Activated naive CD4-positive, alpha-beta T cell treated with anti-CD3 and anti-CD28 coated beads, Interleukin-2, amount 50 U/mL, for 16 hours (primary cell): Measurements from ENCODE around the gene RABEP2.
"Not testable (repeated sequence)": the region's sequence is repeated elsewhere in the genome, so short reads cannot be mapped to it uniquely, and the experiment has no call there.

Source experiments
- DNase-seq: peaks from one replicate; pipeline ENCODE4 v3.0.0-alpha.2; 2020

RABEP2 gene

GRCh38 chr16:28924762-28925385, at the start of gene RABEP2:
TSS of gene RABEP2 (minus strand) at chr16:28925238. CDS start at chr16:28925163, 75 bp downstream.
- DNase-seq = peak; percentile 97

- peak; percentile 92 for DNase-seq
Observed at GRCh38 chr16:28974437-28975157, 49.6 kb upstream of the RABEP2 start, which contains the start of gene SPNS1. TSS of gene SPNS1 (plus strand) at chr16:28974778. CDS start at chr16:28975152, 374 bp downstream.

GRCh38 chr16:28974007-28974436, 49.0 kb upstream of the RABEP2 start:
- peak; percentile 35 for DNase-seq

GRCh38 chr16:28969696-28970095, 44.7 kb upstream of the RABEP2 start:
- DNase-seq = not testable (repeated sequence)

GRCh38 chr16:28967156-28967555, 42.1 kb upstream of the RABEP2 start:
- no peak for DNase-seq

- DNase-seq = no peak
Observed at GRCh38 chr16:28964496-28964895, 39.5 kb upstream of the RABEP2 start.

GRCh38 chr16:28964072-28964471, 39.0 kb upstream of the RABEP2 start:
- DNase-seq = no peak

GRCh38 chr16:28958836-28959235, 33.8 kb upstream of the RABEP2 start:
- DNase-seq = no peak

- DNase-seq = no peak
Observed at GRCh38 chr16:28958216-28958615, 33.2 kb upstream of the RABEP2 start.

- no peak for DNase-seq
Observed at GRCh38 chr16:28951410-28951943, 26.4 kb upstream of the RABEP2 start.

GRCh38 chr16:28950648-28951409, 25.8 kb upstream of the RABEP2 start, which contains the start of gene NFATC2IP:
TSS of gene NFATC2IP (plus strand) at chr16:28950937. CDS start at chr16:28951012, 75 bp downstream.
- peak; percentile 99 for DNase-seq

- DNase-seq = no peak
Observed at GRCh38 chr16:28946681-28947080, 21.6 kb upstream of the RABEP2 start.

GRCh38 chr16:28943281-28943680, 18.2 kb upstream of the RABEP2 start:
- no peak for DNase-seq

- DNase-seq = not testable (repeated sequence)
Observed at GRCh38 chr16:28939825-28940224, 14.8 kb upstream of the RABEP2 start.

GRCh38 chr16:28938721-28939120, 13.7 kb upstream of the RABEP2 start:
- no peak for DNase-seq

- no peak for DNase-seq
Observed at GRCh38 chr16:28937222-28937876, 12.3 kb upstream of the RABEP2 start.

GRCh38 chr16:28936784-28937155, 11.7 kb upstream of the RABEP2 start:
- no peak for DNase-seq

GRCh38 chr16:28935924-28936783, 11.1 kb upstream of the RABEP2 start:
- peak; percentile 83 for DNase-seq

GRCh38 chr16:28935346-28935745, 10.3 kb upstream of the RABEP2 start:
- no peak for DNase-seq

- no peak for DNase-seq
Observed at GRCh38 chr16:28933171-28933570, 8.1 kb upstream of the RABEP2 start.

GRCh38 chr16:28932339-28933141, 7.5 kb upstream of the RABEP2 start:
- no peak for DNase-seq
